ENCODE results near the gene PHC2. TPM values are rescaled to one million over a fixed set of nuclear protein-coding genes. Genes with fewer than 3 reads are reported as not detected.

PHC2 gene
- total and polyA plus RNA-seq, 9 of the 15 experiments (the other 6 are each of a cell fraction or from before 2014, with no cell fraction given), result 3.1 to 67.6 (median 34.6) TPM

DNA sequence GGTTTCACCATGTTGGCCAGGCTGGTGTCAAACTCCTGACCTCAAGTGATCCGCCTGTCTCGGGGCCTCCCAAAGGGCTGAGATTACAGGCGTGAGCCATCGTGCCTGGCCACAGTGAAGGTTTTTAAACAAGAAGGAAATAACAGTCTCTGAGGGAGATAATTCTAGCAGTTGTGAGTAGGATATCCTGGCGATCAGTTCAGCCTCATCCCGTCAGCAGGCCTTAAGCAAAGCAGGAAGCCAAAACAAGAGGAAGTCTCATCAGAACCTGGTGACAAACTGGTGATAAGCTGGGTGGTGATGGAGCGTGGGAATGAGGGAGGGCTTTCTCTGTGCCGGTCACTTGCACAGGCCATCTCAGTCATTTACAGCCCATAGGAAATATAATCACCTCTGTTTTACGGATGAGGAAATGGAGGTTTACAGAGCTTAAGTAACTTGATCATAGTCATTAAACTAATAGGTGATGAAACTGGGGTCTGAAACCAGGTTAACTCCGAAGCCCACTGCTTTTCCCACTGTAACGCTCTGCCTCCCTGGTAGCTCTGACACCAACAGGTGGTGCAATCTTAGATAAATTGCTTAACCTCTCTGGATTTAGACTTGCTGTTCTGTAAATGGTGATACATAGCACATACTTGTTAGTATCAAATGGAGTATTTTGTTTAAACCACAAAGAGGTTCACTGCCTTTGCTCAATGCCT is 69.2 kb downstream of the PHC2 start (continued):
- TF ChIP-seq ZNF408 (CRISPR knock-in tag; IDR thresholded peaks at IDR 0.05; ENCODE audit: low read depth) (no peak), PHB (CRISPR knock-in tag; IDR thresholded peaks at IDR 0.05) (no peak), E4F1 (CRISPR knock-in tag; IDR thresholded peaks at IDR 0.05; ENCODE audit: borderline replicate concordance) (no peak), NRF1 (conservative IDR thresholded peaks at IDR 0.05 in 1 of 2, IDR thresholded peaks at IDR 0.05 in 1 of 2) (peak; percentile 44 to 58; a peak in 3 of 4 replicates), LCOR (CRISPR knock-in tag; IDR thresholded peaks at IDR 0.05) (no peak; the same call in 1 of the 2 replicates), FOXJ2 (tag; IDR thresholded peaks at IDR 0.05) (no peak), TOE1 (IDR thresholded peaks at IDR 0.05; ENCODE audit: borderline replicate concordance) (peak; percentile 18; the same call in 1 of the 2 replicates), TOE1 (CRISPR knock-in tag; IDR thresholded peaks at IDR 0.05; ENCODE audit: borderline replicate concordance, low read depth) (no peak), ZBTB26 (CRISPR knock-in tag; IDR thresholded peaks at IDR 0.05) (no peak)
- TF ChIP-seq, protein P1, sequence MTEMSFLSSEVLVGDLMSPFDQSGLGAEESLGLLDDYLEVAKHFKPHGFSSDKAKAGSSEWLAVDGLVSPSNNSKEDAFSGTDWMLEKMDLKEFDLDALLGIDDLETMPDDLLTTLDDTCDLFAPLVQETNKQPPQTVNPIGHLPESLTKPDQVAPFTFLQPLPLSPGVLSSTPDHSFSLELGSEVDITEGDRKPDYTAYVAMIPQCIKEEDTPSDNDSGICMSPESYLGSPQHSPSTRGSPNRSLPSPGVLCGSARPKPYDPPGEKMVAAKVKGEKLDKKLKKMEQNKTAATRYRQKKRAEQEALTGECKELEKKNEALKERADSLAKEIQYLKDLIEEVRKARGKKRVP (CRISPR knock-in tag; IDR thresholded peaks at IDR 0.05), result 0 out of 2 replicates have a peak, but pooled peaks have one; percentile 31
- TF ChIP-seq, protein P2, sequence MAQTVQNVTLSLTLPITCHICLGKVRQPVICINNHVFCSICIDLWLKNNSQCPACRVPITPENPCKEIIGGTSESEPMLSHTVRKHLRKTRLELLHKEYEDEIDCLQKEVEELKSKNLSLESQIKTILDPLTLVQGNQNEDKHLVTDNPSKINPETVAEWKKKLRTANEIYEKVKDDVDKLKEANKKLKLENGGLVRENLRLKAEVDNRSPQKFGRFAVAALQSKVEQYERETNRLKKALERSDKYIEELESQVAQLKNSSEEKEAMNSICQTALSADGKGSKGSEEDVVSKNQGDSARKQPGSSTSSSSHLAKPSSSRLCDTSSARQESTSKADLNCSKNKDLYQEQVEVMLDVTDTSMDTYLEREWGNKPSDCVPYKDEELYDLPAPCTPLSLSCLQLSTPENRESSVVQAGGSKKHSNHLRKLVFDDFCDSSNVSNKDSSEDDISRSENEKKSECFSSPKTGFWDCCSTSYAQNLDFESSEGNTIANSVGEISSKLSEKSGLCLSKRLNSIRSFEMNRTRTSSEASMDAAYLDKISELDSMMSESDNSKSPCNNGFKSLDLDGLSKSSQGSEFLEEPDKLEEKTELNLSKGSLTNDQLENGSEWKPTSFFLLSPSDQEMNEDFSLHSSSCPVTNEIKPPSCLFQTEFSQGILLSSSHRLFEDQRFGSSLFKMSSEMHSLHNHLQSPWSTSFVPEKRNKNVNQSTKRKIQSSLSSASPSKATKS (CRISPR knock-in tag; IDR thresholded peaks at IDR 0.05), result no peak

All from K562 (cell line).